AG20443 (cell line): ENCODE data around the gene CSTB.
A peak's percentile ranks its signal among the peaks of the same experiment; 100 is the strongest.
"Not testable (repeated sequence)": the region's sequence is repeated elsewhere in the genome, so short reads cannot be mapped to it uniquely, and the experiment has no call there.

ENCODE experiments used
- DNase-seq: peaks from one replicate; pipeline ENCODE4 v3.0.0; 2012; ENCODE audit warnings: low spot score, mixed read lengths

The CSTB gene

GRCh38 chr21:43775795-43776430 is at the start of gene CSTB:
TSS of gene CSTB (minus strand) at chr21:43776308. CDS start at chr21:43776269, 39 bp downstream.
- DNase-seq: peak; percentile 86

- no peak for DNase-seq
Measured at GRCh38 chr21:43825242-43825935, 49.3 kb upstream of the CSTB start.

- peak; percentile 86 for DNase-seq
Measured at GRCh38 chr21:43824333-43825241, 48.5 kb upstream of the CSTB start.

- DNase-seq: not testable (repeated sequence)
Measured at GRCh38 chr21:43822741-43823140, 46.6 kb upstream of the CSTB start.

- DNase-seq: not testable (repeated sequence)
Measured at GRCh38 chr21:43822166-43822565, 46.1 kb upstream of the CSTB start.

- no peak for DNase-seq
Measured at GRCh38 chr21:43820466-43820865, 44.4 kb upstream of the CSTB start.

- DNase-seq: no peak
Measured at GRCh38 chr21:43819511-43820405, 43.6 kb upstream of the CSTB start.

GRCh38 chr21:43818685-43819084 is 42.6 kb upstream of the CSTB start:
- DNase-seq: no peak

- no peak for DNase-seq
Measured at GRCh38 chr21:43817157-43818086, 41.3 kb upstream of the CSTB start.

GRCh38 chr21:43816611-43817071 is 40.5 kb upstream of the CSTB start:
- DNase-seq: no peak

- no peak for DNase-seq
Measured at GRCh38 chr21:43815991-43816390, 39.9 kb upstream of the CSTB start.

- no peak for DNase-seq
Measured at GRCh38 chr21:43815107-43815613, 39.1 kb upstream of the CSTB start.

GRCh38 chr21:43814215-43815106 is 38.4 kb upstream of the CSTB start:
- DNase-seq: peak; percentile 75

GRCh38 chr21:43813656-43813980 is 37.5 kb upstream of the CSTB start:
- no peak for DNase-seq

- DNase-seq: no peak
Measured at GRCh38 chr21:43812957-43813655, 37.0 kb upstream of the CSTB start.

- DNase-seq: no peak
Measured at GRCh38 chr21:43812139-43812821, 36.2 kb upstream of the CSTB start.

- DNase-seq: no peak
Measured at GRCh38 chr21:43811262-43812105, 35.4 kb upstream of the CSTB start.
